CD4-positive, alpha-beta T cell treated with Interleukin-4 for 1 hour (primary cell): ENCODE results near the gene KANK2.
A peak's percentile ranks its signal among the peaks of the same experiment; 100 is the strongest.

Experiments used
- DNase-seq, 2 donors: peaks; one replicate each; pipeline ENCODE4 v3.0.0-alpha.2; 2020 to 2022

The KANK2 gene

DNA sequence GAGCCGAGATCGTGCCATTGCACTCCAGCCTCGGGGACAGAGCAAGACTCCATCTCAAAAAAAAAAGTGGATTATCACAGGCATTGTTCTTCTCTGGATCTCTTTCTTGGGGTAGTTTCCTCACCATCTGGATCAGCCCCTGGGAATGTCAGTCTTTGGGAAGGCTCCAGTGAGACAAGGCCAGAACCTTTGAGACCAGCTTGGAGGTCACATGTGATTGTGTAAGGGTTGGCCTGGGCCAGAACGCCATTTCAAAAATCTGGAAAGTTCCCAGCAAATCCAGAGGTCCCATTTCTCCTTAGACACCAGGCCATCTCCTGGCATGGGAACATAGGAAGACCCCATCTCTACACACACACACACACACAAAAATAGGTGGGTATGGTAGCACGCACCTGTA is 27.8 kb upstream of the KANK2 start:
- no peak for DNase-seq

DNA sequence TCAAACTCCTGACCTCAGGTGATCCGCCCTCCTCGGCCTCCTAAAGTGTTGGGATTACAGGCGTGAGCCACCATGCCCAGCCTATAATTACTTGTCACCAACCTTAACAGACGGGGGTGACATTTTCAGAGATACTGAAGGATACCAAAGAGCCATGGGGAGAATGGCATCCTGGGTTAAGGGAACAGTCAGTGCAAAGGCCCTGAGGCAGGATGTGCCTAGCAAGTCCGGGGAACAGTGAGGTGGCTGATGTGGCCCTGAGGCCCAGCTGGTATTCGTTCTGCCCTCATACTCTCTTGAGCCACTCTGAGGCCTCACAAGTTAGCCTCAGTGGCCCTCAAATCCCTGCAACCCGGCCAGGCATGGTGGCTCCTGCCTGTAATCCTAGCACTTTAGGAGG is 27.1 kb upstream of the KANK2 start:
- no peak for DNase-seq

GRCh38 chr19:11223200-11223599 is 25.9 kb upstream of the KANK2 start:
- no peak for DNase-seq

GRCh38 chr19:11221082-11221598 is 23.8 kb upstream of the KANK2 start:
- DNase-seq, result no peak

DNA sequence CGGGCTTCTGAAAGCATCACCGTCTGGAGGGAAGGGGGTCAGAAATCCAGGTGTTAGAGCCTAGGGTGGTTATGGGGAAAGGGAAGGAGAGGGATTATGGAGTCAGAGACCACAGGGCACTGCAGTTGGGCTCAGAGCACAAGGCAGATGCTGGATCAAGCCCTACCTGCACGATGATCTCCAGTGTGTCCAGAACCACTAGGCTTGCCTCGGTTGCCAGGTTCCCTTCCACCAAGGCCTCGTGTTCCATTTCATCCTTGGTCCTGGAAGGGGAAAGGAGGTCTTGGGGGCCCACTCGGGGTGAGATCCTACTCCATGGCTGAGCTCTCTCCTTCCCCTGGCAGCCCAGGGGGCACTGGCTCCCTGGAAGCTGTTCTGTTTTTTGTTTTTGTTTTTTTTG is 17.0 kb upstream of the KANK2 start:
- DNase-seq, result no peak

GRCh38 chr19:11210656-11210928 is 13.2 kb upstream of the KANK2 start:
- no peak for DNase-seq

- DNase-seq, result no peak
Measured at GRCh38 chr19:11209839-11210655, 12.7 kb upstream of the KANK2 start.

DNA sequence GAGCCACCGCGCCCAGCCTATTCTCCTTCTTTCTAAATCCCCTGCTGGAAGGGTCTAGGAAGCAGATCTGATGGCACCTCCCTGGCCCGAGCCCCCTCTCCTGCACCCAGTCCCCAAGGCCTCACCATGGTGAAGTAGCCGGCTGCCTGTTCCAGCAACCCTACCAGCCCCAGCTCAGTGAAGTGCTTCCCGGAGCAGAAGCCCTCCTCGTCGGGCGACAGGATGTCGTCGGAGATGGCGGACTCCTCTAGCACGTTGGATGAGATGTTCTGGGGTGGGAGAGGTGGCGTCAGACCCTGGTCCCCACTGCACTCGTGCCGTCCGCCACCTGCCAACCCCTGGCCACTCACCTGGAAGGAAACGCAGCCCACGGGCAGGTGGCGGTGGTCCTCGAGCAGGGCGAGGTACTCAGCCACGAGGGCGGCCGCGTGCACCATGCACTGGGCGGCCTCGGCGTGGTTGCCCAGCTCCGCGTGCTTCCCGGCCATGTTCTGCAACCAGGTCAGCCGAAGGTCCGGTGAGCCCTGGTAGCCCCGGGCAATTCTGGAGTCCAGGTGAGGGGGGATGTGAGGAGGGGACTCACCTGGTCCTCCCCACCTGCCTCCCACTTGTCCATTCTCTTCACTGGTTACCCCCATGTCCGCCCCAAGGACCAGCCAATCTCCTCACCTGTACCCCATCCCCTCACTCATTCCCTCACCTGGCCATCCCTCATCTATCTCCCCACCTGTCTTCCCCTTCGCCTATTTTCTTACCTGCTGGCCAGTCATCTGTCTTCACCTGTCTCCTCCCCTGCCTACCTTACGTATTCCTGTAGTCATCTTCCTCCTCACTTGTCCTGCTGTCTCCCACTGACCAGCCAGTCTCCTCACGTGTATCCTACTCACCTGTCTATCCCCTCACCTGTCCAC is 11.5 kb upstream of the KANK2 start:
- DNase-seq, result no peak

DNA sequence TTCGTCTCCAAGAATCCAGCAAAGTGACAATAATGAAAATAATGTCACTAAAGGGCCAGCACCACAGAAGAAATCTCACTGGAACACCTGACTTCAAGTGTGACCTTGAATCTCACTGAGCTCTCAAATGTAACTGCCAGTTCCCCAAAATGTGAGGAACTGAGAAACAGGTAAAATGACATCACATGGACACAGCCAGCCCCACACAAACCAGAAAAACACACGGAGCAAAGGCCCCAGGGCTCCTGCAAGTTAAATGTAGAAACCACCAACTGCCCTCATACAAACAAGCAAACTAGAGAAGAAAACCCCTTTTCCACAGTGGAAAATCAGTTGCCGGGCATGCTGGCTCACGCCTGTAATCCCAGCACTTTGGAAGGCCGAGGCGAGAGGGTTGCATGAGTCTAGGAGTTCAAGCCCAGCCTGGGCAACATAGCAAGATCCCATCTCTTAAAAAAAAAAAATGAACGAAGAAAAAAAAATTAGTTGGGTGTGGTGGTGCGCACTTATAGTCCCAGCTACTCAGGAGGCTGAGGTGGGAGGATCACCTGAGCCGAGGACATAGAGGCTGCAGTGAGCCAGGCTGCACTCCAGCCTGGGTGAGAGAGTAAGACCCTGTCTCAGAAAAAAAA is 8.7 kb upstream of the KANK2 start:
- no peak for DNase-seq

- DNase-seq, result no peak
Measured at GRCh38 chr19:11204943-11205349, 7.6 kb upstream of the KANK2 start.

DNA sequence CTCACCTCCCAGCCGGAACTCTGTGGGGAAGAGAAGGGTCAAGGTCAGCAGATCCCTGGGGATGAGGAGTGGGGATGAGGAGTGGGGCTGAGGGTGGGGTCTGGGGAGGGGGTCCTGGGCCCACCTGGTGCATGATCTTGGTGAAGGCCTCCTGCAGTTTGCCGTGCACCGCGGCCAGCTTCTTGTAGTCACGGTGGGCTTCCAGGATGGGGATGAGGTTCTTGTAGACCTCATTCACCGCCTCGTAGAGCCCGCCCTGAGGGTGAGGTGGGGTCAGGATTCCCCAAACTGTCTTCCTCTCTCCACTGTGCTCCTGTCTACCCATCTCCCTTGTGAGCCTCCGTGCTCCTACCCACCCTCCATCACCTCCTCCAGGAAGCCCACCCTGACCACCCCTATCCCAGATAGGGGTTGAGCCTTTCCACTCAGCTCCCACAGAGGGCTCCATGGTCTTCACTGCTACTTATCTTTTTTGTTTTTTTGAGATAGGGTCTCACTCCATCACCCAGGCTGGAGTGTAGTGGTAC is 6.8 kb upstream of the KANK2 start:
- no peak for DNase-seq

DNA sequence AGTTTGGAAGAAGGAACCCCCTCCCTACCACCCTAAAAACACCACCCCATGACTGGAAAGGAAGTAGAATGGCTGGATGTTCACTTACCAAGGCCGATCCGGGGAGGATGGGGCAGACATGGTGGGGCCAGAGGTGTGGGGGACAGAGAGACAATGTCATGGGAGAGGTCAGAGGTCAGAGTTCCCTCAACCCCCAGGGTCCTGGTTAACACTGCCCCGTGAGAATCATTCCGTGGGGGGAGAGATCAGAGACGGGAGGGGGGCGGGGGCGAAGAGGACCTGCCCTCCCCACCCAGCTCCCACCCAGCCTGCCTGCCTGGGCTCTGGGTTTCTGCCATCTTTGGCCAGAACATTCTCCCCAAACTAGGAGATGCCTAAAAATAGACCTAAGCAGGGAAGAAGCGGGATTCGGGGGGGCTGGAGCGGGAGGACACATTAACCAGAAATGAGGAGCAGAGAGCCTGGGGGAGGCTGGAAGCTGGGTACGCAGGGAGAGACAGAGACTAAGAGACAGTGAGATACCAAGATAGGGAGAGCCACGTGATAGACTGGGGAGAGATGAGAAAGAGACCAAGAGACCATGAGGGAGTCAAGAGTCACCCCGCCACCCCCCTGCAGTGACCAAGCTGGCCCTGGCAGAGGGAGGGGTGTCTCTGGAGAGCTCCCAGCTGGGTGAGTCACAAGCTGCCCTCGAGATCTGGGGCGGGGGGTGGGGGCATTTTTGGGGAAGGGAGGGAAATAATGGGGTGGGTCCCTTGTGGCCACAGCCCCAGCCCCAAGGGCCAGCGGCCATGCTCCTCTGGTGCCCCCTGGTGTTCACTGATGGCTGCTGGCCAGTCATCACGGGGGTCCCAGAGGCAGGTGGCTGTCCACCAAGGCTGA is 6.1 kb upstream of the KANK2 start:
- peak; percentile 17 to 33 for DNase-seq

DNA sequence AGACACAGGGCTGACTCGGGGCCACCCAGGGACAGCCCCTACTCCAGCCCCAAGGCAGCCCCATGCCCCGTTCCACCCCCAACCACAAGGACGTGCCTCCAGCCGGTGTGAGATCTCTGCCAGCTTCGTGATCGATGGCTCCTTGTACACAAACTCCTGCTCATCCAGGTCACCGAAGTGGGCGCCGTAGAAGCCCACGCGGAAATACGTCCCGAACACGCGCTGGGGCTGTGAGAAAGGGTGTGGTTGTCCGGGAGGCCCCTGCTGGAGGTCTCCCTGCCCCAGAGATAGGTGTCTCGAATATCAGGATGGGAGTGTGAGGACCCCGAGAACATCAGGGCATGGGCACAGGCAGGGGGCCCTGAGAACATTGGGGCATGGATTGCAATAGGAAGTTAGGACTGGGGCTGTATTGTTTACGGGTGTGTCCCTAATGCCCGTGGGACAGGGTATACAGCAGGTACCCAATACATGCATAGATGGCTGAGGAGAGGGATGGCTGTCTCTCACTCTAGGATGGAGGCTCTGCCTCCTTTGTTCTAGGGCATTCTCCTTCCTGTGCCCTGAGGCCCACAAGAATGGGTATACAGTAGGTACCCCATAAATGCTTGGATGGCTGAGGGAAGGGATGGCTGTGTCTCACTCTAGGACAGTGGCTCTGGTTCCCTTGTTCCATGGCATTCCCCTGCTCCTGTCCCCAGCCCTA is 5.3 kb upstream of the KANK2 start:
- DNase-seq, result no peak

- DNase-seq, result no peak
Measured at GRCh38 chr19:11201791-11202190, 4.4 kb upstream of the KANK2 start.

DNA sequence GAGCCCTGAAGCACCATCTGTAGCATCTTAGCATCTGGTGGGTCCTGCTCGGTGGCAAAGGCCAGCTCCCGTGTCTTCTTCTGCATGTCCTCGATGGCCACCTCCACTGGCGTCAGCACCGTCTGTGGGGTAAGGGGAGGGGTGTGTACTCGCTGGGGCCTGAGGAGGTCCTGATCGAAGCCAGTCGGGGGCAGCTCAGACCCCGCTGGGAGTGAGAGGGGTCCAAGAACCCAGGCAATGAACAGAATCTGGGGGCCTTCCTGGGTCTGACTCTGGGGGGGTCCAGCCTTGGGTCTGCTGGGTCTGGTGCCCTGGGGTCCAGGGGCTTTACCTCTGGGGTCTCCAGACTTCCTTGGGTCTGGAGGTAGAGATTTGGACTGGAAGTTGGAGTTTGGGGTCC is 3.6 kb upstream of the KANK2 start:
- no peak for DNase-seq

DNA sequence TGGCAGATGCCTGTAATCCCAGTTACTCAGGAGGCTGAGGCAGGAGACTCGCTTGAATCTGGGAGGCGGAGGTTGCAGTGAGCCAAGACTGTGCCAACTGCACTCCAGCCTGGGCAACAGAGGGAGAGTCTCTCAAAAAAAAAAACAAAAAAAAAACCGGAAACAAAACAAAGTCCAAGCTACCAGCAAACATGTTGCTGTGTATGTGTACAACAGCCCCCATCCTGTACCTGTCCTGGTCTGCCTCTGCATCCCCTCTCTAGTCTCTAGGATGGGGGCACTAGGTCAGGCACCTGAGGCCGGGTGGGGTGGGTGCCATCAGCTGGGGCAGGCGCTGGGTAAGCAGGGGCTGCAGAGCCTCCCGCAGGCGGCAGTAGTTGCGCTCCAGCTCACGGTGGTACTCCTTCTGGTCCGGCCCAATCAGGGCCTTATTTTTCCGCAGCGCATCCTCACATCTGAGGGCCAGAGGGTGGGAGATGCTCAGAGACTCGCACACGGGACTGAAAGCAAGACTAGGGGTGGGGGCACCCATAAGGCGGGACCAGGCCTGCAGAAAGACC is 2.8 kb upstream of the KANK2 start:
- no peak for DNase-seq

- no peak for DNase-seq
Measured at GRCh38 chr19:11199517-11199916, 2.2 kb upstream of the KANK2 start.

DNA sequence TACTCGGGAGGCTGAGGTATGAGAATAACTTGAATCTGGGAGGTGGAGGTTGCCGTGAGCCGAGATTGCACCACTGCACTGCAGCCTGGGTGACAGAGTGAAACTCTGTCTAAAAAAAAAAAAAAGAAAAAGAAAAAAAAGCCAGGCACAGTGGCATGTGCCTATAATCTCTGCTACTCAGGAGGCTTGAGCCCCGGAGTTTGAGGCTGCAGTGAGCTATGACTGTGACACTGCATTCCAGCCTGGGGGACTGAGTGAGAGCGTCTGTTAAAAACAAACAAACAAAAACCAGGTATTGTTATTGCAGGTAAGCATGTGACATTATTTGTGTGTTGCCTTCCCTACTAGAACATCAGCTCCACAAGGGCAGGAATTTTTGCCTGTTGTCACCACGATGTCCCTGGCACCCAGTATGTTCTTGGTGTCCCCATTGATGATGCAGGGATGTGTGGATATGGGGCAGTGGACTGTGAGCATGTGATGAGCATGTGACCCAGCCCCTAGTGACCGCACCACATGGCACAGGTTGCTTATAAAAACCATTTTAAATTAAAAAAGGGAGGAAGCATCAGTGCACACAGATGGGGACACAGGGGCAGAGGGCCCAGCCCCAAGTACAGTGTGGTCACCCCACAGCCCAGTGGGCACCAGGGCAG is 1.6 kb upstream of the KANK2 start:
- no peak for DNase-seq

DNA sequence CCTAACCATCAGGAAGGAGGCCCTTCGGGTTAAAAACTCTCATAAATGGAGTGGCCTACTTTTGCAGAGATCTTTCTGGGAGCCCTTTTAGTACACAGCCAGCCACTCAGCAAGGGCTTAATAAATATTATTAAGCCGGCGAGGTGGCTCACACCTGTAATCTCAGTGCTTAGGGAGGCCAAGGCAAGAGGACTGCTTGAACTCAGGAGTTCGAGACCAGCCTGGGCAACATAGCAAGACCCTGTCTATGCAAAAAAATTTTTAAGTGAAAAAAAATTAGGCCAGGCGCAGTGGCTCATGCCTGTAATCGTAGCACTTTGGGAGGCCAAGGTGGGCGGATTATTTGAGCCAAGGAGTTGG is 810 bp upstream of the KANK2 start:
- no peak for DNase-seq

DNA sequence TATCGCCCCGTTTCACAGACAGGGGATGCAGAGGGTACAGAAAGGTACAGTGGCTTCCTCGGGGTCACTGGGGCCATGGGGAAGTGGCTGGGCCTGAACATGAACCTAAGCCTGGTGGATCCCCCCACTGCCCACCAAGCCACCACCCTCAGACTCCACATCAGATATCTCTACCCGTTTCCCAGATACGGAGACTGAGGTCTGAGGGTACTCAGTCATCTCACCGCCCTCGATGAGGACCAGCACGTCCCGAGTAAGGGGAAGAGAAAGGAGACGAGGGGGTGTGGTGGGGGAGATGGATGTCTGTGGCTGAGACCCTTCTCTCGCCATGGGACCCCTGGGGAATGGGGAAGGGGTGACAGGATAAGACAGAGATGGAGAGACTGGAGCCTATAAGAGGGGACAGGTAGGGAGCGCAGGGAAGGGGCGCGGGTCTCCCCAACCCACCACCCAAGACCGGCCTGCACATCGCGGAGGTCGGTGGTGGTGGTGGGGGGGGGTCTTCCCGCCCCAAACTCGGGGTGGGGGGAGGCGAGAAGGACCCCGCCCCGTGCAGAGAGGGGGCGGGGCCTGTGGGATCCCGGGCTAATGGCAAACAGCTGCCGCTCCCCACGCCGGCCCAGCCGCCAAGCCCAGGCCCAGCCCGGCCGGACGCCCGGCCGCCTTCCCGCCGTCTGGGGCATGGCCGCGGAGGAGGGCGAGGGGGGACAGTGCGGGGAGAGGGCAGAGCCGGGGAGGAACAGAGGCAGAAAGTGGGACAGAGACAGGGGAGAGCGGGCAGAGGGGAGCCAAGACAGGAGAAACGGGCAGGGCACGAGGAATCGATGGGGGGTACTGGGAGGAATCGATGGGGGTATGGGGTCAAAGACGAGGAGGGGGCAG is 698 bp downstream of the KANK2 start:
- no peak for DNase-seq
